ENCODE data around the gene SDCCAG8. TPM values are rescaled to one million over a fixed set of nuclear protein-coding genes. Genes with fewer than 3 reads are reported as not detected.
"Not testable (repeated sequence)": the region's sequence is repeated elsewhere in the genome, so short reads cannot be mapped to it uniquely, and the experiment has no call there.

The SDCCAG8 gene
- total RNA-seq, 4 donors from 2014 or later: 30.3 to 131 (median 55.4) TPM

DNA sequence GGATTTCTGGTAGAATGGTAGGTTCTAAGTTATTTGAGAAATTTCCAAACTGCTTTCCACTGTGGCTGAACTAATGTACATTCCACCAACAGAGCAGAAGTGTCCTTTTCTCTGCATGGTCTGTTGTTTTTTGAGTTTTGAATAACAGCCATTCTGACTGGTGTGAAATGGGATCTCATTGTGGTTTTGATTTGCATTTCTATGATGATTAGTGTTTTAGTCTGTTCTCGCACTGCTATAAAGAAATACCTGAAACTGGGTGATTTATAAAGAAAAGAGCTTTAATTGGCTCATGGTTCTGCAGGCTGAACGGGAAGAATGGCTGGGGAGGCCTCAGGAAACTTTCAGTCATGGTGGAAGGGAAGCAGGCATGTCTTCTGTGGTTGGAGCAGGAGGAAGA, 80.3 kb downstream of the SDCCAG8 start:
- peaks cover 0 to 27% (median 0%) of the 10 kb centered on the region in 3 donors for H3K36me3 ChIP-seq

DNA sequence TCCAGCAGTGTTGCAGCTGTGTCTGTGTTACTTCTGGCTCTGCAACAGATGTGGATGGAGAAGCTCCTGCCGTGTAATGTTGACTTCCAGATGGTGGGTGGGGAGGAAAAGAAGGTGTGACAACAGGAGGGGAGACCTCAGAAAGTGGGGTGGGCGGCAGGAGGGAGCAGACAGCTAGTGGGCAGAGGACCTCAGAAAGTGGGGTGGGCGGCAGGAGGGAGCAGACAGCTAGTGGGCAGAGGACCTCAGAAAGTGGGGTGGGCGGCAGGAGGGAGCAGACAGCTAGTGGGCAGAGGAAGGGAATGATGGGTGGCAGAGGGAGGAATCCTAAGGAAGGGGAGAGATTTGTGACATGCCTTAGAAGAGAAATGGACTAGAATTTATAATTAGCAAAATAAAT, 83.0 kb downstream of the SDCCAG8 start:
- not testable (repeated sequence) for H3K27me3 ChIP-seq, H3K4me3 ChIP-seq, H3K9me3 ChIP-seq, H3K27ac ChIP-seq, DNase-seq, H3K4me1 ChIP-seq
- H3K36me3 ChIP-seq: peaks cover 0 to 16% (median 0%) of the 10 kb centered on the region in 3 donors

More for the DNA sequence above, 80.3 kb downstream of the SDCCAG8 start:
- TF ChIP-seq, protein P1, sequence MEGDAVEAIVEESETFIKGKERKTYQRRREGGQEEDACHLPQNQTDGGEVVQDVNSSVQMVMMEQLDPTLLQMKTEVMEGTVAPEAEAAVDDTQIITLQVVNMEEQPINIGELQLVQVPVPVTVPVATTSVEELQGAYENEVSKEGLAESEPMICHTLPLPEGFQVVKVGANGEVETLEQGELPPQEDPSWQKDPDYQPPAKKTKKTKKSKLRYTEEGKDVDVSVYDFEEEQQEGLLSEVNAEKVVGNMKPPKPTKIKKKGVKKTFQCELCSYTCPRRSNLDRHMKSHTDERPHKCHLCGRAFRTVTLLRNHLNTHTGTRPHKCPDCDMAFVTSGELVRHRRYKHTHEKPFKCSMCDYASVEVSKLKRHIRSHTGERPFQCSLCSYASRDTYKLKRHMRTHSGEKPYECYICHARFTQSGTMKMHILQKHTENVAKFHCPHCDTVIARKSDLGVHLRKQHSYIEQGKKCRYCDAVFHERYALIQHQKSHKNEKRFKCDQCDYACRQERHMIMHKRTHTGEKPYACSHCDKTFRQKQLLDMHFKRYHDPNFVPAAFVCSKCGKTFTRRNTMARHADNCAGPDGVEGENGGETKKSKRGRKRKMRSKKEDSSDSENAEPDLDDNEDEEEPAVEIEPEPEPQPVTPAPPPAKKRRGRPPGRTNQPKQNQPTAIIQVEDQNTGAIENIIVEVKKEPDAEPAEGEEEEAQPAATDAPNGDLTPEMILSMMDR (IDR thresholded peaks at IDR 0.05): no peak
- no peak for TF ChIP-seq POLR2A (IDR thresholded peaks at IDR 0.05)
- Histone ChIP-seq H3K9me3 (no peaks in the 10 kb centered on the region), H3K27ac (no peak overlapping the region), H3K27me3 (no peaks in the 10 kb centered on the region), H3K4me3 (no peak overlapping the region), H3K4me1 (no peaks in the 10 kb centered on the region)
- no peak for DNase-seq

DNA sequence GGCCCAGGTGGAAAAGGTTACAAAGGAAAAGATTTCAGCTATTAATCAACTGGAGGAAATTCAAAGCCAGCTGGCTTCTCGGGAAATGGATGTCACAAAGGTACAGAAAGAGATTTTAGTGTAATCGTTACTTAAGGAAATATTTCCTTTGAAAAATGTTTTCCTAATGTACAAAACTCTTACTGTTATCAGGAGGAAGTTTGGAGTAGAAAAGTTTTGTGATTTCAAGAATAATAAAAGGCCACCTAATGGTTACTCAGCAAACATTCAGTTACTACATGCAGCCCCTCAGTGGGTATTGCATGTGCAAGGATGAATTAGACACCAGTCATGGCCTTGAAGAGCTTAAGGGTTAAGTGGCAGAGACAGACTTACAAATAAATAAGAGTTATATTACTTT, 85.2 kb downstream of the SDCCAG8 start:
- Histone ChIP-seq H3K27ac (no peak overlapping the region), H3K27me3 (no peaks in the 10 kb centered on the region), H3K36me3 (peaks cover 0 to 4% (median 0%) of the 10 kb centered on the region in 3 donors), H3K4me1 (no peaks in the 10 kb centered on the region), H3K4me3 (no peak overlapping the region), H3K9me3 (no peaks in the 10 kb centered on the region)
- DNase-seq: no peak
- TF ChIP-seq, protein P1 (IDR thresholded peaks at IDR 0.05): no peak
- TF ChIP-seq POLR2A (IDR thresholded peaks at IDR 0.05): no peak

DNA sequence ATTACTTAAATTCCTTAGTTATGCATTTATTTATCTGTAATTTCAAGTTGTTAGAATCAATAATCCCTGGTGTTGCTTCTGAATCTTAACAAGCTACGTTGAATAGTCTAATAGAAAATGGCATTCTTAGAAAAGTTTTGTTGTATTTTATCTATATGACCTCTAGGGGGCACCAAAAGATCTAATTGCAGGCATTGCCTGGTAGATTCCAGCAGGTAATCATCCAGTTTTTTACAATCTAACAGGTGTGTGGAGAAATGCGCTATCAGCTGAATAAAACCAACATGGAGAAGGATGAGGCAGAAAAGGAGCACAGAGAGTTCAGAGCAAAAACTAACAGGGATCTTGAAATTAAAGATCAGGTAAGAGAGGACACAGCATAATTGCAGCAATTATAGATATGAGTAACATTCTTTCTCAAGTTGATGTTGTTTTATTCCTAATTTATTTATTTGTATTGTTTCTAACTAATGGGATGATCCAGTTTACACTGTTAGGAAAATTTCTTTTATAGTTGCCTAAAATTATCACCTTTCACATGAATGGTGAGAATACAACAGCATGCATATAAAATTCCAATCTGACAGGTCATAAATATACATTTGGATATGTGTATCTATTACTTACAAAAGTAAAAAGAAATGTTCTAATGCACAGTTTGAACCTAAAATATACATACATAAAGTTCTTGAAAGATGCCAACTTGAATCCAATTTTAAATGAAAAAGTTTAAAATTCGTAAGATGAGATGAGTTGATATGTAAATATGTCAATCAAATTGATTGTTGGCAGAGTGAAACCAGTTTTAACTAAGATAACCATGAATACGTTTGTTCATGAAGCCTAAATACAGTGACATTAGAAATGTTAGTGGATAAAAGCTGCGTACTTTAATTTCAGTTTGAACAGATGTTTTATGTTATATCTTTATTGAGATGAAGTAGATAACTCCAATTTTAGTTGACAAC, 88.4 kb downstream of the SDCCAG8 start:
- DNase-seq: no peak
- Histone ChIP-seq H3K27me3 (no peaks in the 10 kb centered on the region), H3K4me3 (no peak overlapping the region), H3K27ac (no peak overlapping the region), H3K4me1 (no peaks in the 10 kb centered on the region), H3K36me3 (peaks cover 0 to 10% (median 0%) of the 10 kb centered on the region in 3 donors), H3K9me3 (no peaks in the 10 kb centered on the region)
- TF ChIP-seq POLR2A (IDR thresholded peaks at IDR 0.05): no peak
- TF ChIP-seq, protein P1 (IDR thresholded peaks at IDR 0.05): peak; percentile 31 to 84 (median 78)

DNA sequence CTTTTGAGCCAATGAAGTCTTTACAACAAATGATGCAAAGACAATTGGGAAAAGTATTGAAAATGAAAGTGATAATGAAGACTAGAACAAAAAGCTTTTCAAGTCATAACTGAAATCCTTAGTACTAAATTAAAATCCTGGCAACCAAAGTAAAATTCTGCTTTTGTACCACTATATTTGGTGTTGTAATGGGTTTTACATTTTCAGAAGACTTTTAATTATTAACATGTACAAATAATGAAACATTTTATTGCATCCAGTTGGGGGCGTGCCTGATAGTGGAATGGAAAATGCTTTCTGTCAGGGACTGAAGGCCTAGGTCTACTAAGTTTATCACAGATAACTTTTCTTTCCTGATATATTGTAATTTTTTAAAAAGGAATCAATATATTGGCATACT, 89.4 kb downstream of the SDCCAG8 start:
- no peaks in the 10 kb centered on the region for H3K27me3 ChIP-seq
- H3K4me3 ChIP-seq: no peak overlapping the region
- no peak for TF ChIP-seq POLR2A (IDR thresholded peaks at IDR 0.05)
- TF ChIP-seq, protein P1 (IDR thresholded peaks at IDR 0.05): peak in 1 of 6 experiments; percentile 8
- peaks cover 0 to 10% (median 0%) of the 10 kb centered on the region in 3 donors for H3K36me3 ChIP-seq
- no peak overlapping the region for H3K27ac ChIP-seq
- H3K9me3 ChIP-seq: no peaks in the 10 kb centered on the region
- DNase-seq: no peak
- H3K4me1 ChIP-seq: no peaks in the 10 kb centered on the region

DNA sequence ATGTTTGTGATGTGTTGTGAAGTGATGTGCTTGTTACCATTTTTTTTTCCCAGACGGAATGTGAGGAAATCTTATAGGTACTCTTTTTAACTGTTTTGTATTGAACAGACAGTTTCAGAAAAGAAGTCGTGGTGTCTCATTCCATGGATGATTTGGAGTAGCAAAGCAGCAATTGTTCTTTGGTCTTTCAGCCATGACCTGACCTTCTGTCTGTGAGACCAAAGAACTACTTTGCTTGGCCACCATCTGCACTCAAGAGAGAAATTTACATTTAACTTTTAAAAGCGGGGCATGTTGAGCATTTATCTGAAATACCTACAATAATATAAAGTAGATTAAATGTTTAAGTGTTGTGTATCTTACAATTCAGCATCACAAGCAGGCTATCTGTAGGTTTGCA, 90.2 kb downstream of the SDCCAG8 start:
- TF ChIP-seq, protein P1 (IDR thresholded peaks at IDR 0.05): no peak
- TF ChIP-seq POLR2A (IDR thresholded peaks at IDR 0.05): no peak
- H3K4me1 ChIP-seq: no peaks in the 10 kb centered on the region
- no peak overlapping the region for H3K4me3 ChIP-seq
- no peak for DNase-seq
- no peak overlapping the region for H3K27ac ChIP-seq
- peaks cover 0 to 8% (median 0%) of the 10 kb centered on the region in 3 donors for H3K36me3 ChIP-seq
- no peaks in the 10 kb centered on the region for H3K27me3 ChIP-seq
- H3K9me3 ChIP-seq: no peaks in the 10 kb centered on the region

Measured in Peyer's patch (tissue), 4 donors.